Ovary (tissue), 3 donors: Measurements from ENCODE around the gene CPE.

ENCODE experiments used
- CTCF ChIP-seq, 3 donors: fragments of 450-650 bp in 2 of 3; fragments of 200-600 bp in 1 of 3; IDR thresholded peaks; one replicate each; pipeline versions ENCODE4 v1.5.1 to v1.8.0; 2016 to 2022; ENCODE audit warnings: antibody characterized with exemption in 3 of 3, mild to moderate bottlenecking in 1 of 3
- EP300 ChIP-seq: sonication (generic); formaldehyde crosslinking; IDR thresholded peaks from one replicate; pipeline ENCODE4 v1.6.1; 2017; ENCODE audit warnings: antibody characterized with exemption
- POLR2A ChIP-seq: fragments of 450-650 bp; IDR thresholded peaks from one replicate; pipeline ENCODE4 v1.6.1; 2017; ENCODE audit warnings: antibody characterized with exemption, mild to moderate bottlenecking, moderate library complexity
- donor health status: DM: no; HTN: no; CAD: no.

GRCh38 chr4:165508372-165509120 lies 129.7 kb downstream of the CPE start:
- TF ChIP-seq CTCF (IDR thresholded peaks at IDR 0.05) = no peak
- no peak for TF ChIP-seq POLR2A
- TF ChIP-seq EP300 = no peak
